Measurements from ENCODE around the gene CLUH. TPM values are rescaled to one million over a fixed set of nuclear protein-coding genes. Genes with fewer than 3 reads are reported as not detected.
A peak's percentile ranks its signal among the peaks of the same experiment; 100 is the strongest.

CLUH gene
- total and polyA plus RNA-seq, 7 donors, result 20.4 to 119 (median 32.1) TPM

- DNase-seq, result peak; percentile 64
- H3K36me3 ChIP-seq, result peaks cover 0 to under 1% (median 0%) of the 10 kb centered on the region in 4 donors
- peak overlapping the region in 2 of 4 donors; percentile 4 to 98 for H3K4me3 ChIP-seq
- no peaks in the 10 kb centered on the region for H3K9me3 ChIP-seq
- peak overlapping the region; percentile 81 to 92 (median 85) for H3K27ac ChIP-seq
- WGBS, 2 donors, result 16 to 55% methylated on average over 10 of the region's 10 CpGs
- peaks cover 0 to 75% (median 59%) of the 10 kb centered on the region in 4 donors for H3K4me1 ChIP-seq
- H3K27me3 ChIP-seq, result no peaks in the 10 kb centered on the region
- intact Hi-C loops (cut with DNase I), result loop anchor here (5.0 kb wide), 1 partner anchor 287 kb away; no protein-coding TSS in a partner anchor
- TF ChIP-seq EP300 (IDR thresholded peaks at IDR 0.05) (no peak), POLR2AphosphoS5 (IDR thresholded peaks at IDR 0.05) (no peak), CTCF (IDR thresholded peaks at IDR 0.05) (no peak)
Observed at GRCh38 chr17:2709183-2709661, 2.3 kb downstream of the CLUH start.

- WGBS, 2 donors, result 32 to 74% methylated on average over 21 of the region's 21 CpGs
- H3K9me3 ChIP-seq, result no peaks in the 10 kb centered on the region
- peak overlapping the region in 1 of 4 donors; percentile 98 for H3K4me3 ChIP-seq
- TF ChIP-seq CTCF (IDR thresholded peaks at IDR 0.05) (no peak), POLR2A (IDR thresholded peaks at IDR 0.05) (no peak), EP300 (IDR thresholded peaks at IDR 0.05) (no peak), POLR2AphosphoS5 (IDR thresholded peaks at IDR 0.05) (no peak)
- intact Hi-C loops (cut with DNase I), result loop anchor here (5.0 kb wide), 1 partner anchor 286 kb away; no protein-coding TSS in a partner anchor
- peaks cover 0 to 75% (median 59%) of the 10 kb centered on the region in 4 donors for H3K4me1 ChIP-seq
- peak overlapping the region; percentile 81 to 92 (median 85) for H3K27ac ChIP-seq
- no peaks in the 10 kb centered on the region for H3K27me3 ChIP-seq
- no peak for DNase-seq
- H3K36me3 ChIP-seq, result peaks cover 0 to 6% (median under 1%) of the 10 kb centered on the region in 4 donors
Observed at GRCh38 chr17:2708585-2709182, 2.9 kb downstream of the CLUH start.

- Histone ChIP-seq H3K36me3 (peaks cover 5 to 14% (median 7%) of the 10 kb centered on the region in 4 donors), H3K27ac (peak overlapping the region; percentile 20 to 92 (median 84)), H3K4me1 (peaks cover 0 to 71% (median 55%) of the 10 kb centered on the region in 4 donors), H3K4me3 (no peak overlapping the region), H3K9me3 (no peaks in the 10 kb centered on the region), H3K27me3 (no peaks in the 10 kb centered on the region)
- peak; percentile 74 for DNase-seq
- no peak for TF ChIP-seq POLR2AphosphoS5 (IDR thresholded peaks at IDR 0.05)
- TF ChIP-seq CTCF (IDR thresholded peaks at IDR 0.05), result peak in 1 of 4 experiments; percentile 21
- 43 to 80% methylated on average over 13 of the region's 13 CpGs for WGBS, 2 donors
- intact Hi-C loops (cut with DNase I), result loop anchor here (5.0 kb wide), 1 partner anchor 286 kb away; no protein-coding TSS in a partner anchor
Observed at GRCh38 chr17:2707721-2708584, 3.6 kb downstream of the CLUH start.

GRCh38 chr17:2706911-2707510 lies 4.6 kb downstream of the CLUH start:
- peaks cover 0 to 61% (median 50%) of the 10 kb centered on the region in 4 donors for H3K4me1 ChIP-seq
- H3K27ac ChIP-seq, result peak overlapping the region; percentile 20 to 92 (median 84)
- no peaks in the 10 kb centered on the region for H3K9me3 ChIP-seq
- peaks cover 13 to 23% (median 13%) of the 10 kb centered on the region in 4 donors for H3K36me3 ChIP-seq
- H3K27me3 ChIP-seq, result no peaks in the 10 kb centered on the region
- DNase-seq, result peak; percentile 55
- WGBS, 2 donors, result 65 to 88% methylated on average over 21 of the region's 21 CpGs
- intact Hi-C loops (cut with DNase I), result loop anchor here (5.0 kb wide), 1 partner anchor 285 kb away; no protein-coding TSS in a partner anchor
- H3K4me3 ChIP-seq, result no peak overlapping the region
- TF ChIP-seq POLR2A (IDR thresholded peaks at IDR 0.05) (no peak), EP300 (IDR thresholded peaks at IDR 0.05) (no peak), CTCF (IDR thresholded peaks at IDR 0.05) (no peak)

Data from sigmoid colon (tissue), 7 donors.